Stimulated activated CD4-positive, alpha-beta T cell treated with anti-CD3 and anti-CD28 coated beads, Interleukin-4, amount 100 ng/mL, for 48 hours (primary cell): ENCODE measurements around the gene SETX.
A peak's percentile ranks its signal among the peaks of the same experiment; 100 is the strongest.

Experiments used
- DNase-seq, 2 donors: peaks; one replicate each; pipeline ENCODE4 v3.0.0-alpha.2; 2020; ENCODE audit warnings: low read depth in 2 of 2

SETX gene

GRCh38 chr9:132239999-132240840 is 114.6 kb downstream of the SETX start:
- DNase-seq = no peak

- DNase-seq = no peak
Observed at GRCh38 chr9:132239518-132239917, 115.3 kb downstream of the SETX start.

- no peak for DNase-seq
Observed at GRCh38 chr9:132238992-132239391, 115.8 kb downstream of the SETX start.

GRCh38 chr9:132238026-132238972 is 116.5 kb downstream of the SETX start:
- DNase-seq = no peak

GRCh38 chr9:132237481-132237880 is 117.3 kb downstream of the SETX start:
- no peak for DNase-seq

- no peak for DNase-seq
Observed at GRCh38 chr9:132236662-132237311, 118.0 kb downstream of the SETX start.

- peak; percentile 72 to 86 for DNase-seq
Observed at GRCh38 chr9:132235894-132236661, 118.7 kb downstream of the SETX start.

- DNase-seq = no peak
Observed at GRCh38 chr9:132235125-132235524, 119.7 kb downstream of the SETX start.

- no peak for DNase-seq
Observed at GRCh38 chr9:132234535-132234934, 120.3 kb downstream of the SETX start.

- no peak for DNase-seq
Observed at GRCh38 chr9:132233138-132233537, 121.6 kb downstream of the SETX start.

GRCh38 chr9:132232522-132232921 is 122.3 kb downstream of the SETX start:
- no peak for DNase-seq

GRCh38 chr9:132231019-132231701 is 123.6 kb downstream of the SETX start:
- DNase-seq = no peak

GRCh38 chr9:132230605-132231004 is 124.2 kb downstream of the SETX start:
- DNase-seq = no peak

- no peak for DNase-seq
Observed at GRCh38 chr9:132228062-132228461, 126.7 kb downstream of the SETX start.

GRCh38 chr9:132226571-132227430 is 128.0 kb downstream of the SETX start:
- no peak for DNase-seq

GRCh38 chr9:132224645-132225044 is 130.1 kb downstream of the SETX start:
- DNase-seq = no peak

GRCh38 chr9:132221941-132222340 is 132.8 kb downstream of the SETX start:
- no peak for DNase-seq

GRCh38 chr9:132218208-132218607 is 136.6 kb downstream of the SETX start:
- no peak for DNase-seq

GRCh38 chr9:132216861-132217619 is 137.7 kb downstream of the SETX start:
- DNase-seq = no peak
